HG03469 (cell line): Measurements from ENCODE around the gene NRBF2.
"Not testable (repeated sequence)": the region's sequence is repeated elsewhere in the genome, so short reads cannot be mapped to it uniquely, and the experiment has no call there.

Source experiments
- ATAC-seq: cut with Tn5 transposase; IDR thresholded peaks from one replicate; pipeline ENCODE4 v1.9.1; 2021; ENCODE audit warnings: mild to moderate bottlenecking, moderate library complexity, moderate number of reproducible peaks; ENCODE audit not compliant: unreplicated experiment

NRBF2 gene

DNA sequence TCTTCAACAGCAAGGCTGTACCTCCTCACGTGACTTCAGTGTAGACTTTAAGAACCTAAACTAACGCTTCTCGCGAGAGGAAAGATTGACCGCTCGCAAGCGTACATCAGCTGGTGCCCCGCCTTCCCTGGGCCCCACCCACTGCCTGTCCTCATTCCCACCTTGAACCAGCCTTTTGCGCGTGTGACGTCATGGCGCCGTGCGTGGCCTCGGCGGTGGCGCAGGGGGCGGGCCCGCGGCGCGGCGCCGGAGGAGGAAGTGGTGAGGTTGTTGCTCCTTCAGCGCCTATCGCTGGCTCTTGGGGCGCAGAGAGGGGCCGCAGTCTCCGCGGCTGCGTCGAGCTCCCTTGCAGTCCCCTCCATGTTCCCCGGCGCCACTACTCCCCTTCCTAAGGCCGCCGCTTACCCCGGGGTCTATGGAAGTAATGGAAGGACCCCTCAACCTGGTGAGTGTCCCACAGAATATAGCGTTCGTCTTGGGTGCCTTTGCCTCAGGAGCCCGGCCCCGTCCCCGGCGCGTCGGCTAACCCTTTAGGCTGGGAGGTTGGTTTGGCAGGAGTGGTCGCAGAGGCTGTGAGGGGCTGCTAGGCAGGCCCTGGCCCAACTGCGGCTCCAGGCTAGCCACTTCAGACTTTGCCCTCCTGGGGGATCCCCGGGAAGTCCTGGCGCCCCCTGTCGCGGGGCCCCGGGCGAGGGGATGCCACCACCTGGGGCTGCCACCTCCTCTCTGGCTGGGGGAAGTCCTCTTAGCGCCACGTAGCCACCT is at the start of gene NRBF2:
Gene NRBF2, plus strand, starts transcription at position 273 of the 765 bp plus-strand sequence. Its CDS starts 143 bp downstream, at position 416.
- ATAC-seq, result peak; percentile 95

DNA sequence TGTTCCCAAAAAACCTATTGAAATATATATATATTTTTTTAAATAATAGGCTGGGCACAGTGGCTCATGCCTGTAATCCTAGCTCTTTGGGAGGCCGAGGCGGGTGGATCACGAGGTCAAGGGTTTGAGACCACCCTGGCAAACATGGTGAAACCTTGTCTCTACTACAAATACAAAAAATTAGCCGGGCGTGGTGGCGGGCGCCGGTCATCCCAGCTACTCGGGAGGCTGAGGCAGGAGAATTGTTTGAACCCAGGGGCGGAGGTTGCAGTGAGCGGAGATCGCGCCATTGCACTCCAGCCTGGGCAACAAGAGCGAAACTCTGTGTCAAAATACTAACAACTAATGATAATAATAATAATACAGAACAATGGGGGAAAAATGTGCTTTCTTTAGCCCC is 49.7 kb upstream of the NRBF2 start:
- ATAC-seq, result not testable (repeated sequence)

DNA sequence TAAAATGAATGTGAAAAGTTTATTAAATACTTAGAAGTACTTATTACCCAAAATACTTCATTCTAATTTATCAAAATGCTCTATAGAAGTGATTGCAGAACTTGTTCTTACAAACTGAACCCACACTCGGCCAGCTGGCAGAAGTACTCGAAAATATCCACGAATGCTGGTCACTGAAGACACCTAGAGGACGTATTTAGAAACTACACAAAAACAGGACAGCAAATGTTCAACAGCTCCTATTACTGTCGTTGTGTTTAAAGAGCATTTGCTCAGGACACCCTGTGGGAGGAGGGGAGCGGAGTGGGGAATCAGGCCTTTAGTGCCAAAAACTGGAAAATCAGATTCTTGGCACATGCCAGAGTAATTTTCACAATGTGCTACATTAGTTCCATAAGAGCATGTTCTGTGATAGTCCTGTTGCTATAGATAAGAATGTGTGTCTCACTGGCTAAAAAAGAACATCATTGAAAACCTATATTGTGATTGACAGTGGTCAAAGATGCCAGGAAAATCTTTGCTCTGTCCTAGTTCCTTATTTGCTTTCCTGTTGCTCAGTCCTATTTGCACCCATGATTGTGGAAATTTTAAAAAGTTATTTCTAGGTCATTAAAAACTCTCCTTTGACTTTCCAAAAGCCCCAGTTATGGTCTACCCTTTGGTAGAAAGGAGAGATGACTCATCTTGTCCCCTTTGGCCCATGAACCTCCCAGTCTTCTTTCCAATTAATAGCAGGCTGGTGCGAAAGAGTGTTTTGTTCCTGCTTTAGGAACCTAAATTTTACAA is 49.0 kb upstream of the NRBF2 start:
- ATAC-seq, result peak; percentile 74

DNA sequence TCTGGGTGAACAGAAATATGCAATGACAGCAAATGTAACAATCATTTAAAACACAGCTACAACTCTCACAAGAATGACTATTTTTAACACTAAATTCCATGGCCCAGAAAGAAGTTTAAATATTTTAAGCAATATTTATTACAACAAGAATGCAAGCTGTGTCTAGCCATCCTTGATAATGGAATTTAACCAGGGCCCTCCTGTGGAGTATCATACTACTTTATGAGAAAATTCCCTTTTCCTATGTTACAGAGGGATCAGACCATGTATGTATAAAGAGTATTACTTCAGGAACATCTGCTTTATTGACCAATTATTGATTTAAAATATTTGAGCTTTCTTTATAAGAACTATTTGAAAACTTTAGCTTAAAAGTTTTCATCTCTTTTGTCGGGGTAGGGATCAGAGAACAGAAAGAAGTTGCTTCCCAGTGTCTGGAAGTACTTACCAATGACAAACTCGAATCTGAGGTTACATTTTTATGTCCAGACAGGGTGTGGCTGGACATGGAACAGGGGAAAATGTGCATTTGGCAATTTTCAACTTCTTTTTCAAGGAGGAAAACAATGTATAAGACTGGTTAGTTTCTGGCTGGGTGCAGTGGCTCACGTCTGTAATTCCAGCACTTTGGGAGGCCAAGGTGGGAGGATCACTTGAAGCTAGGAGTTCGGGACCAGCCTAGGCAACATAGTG is 48.3 kb upstream of the NRBF2 start:
- ATAC-seq, result no peak

DNA sequence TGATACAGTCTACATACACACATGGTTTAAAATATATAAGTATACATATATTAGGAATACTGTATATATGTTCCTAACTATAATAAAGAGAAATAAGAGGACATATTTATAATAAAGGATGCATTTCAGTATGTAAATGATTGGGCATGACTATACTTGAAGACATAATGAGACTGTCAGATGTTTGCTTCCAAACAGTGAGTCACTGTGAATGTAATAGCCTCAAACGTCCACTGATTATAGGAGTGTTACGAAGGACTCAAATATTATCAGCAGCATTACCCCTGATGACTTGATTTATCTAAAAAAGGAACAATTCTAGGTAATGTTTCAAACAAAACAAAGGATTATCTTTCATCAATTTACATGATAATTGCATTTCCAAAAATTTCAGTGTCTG is 39.9 kb upstream of the NRBF2 start:
- no peak for ATAC-seq

- no peak for ATAC-seq
These were observed 38.7 kb upstream of the NRBF2 start for GRCh38 chr10:63094405-63094804.

- ATAC-seq, result no peak
These were observed 38.2 kb upstream of the NRBF2 start for GRCh38 chr10:63094881-63095280.

DNA sequence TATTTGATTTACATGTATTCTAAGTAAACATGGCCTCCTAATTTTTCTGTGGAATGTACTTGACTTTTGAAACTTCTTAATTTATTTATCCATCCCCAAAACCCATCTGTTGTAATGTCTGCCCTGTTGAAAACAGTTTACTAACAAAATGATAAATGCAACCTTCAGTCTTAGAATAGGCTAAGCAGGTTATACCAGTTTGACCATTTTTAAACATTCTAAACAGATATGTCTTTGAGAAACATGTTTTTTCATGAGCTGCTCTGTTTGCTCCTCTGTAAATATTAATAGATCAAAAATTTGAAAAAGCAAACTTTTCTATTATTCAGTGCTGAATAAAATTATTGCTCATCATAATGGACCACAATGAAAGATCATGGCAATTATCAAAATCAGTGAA is 33.4 kb upstream of the NRBF2 start:
- no peak for ATAC-seq

GRCh38 chr10:63101091-63101490 is 32.0 kb upstream of the NRBF2 start:
- not testable (repeated sequence) for ATAC-seq

DNA sequence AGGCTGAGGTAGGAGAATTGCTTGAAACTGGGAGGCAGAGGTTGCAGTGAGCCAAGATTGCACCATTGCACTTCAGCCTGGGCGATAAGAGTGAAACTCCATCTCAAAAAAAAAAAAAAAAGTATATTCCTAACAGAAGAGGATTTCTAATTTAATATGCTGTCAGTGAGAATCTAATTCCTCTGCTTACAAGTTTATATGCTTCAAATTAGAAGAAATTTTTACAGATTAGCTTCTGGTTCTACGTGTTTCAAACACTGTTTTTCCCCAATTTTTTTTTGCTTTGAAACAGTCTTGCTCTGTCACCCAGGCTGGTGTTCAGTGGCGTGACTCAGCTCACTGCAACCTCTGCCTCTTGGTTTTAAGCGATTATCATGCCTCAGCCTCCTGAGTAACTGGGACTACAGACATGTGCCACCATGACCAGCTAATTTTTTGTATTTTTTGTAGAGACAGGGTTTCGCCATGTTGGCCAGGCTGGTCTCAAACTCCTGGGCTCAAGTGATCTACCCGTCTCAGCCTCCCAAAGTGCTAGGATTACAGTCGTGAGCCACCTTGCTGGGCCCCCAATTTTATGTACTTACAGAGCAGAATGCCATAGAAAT is 30.7 kb upstream of the NRBF2 start:
- not testable (repeated sequence) for ATAC-seq

DNA sequence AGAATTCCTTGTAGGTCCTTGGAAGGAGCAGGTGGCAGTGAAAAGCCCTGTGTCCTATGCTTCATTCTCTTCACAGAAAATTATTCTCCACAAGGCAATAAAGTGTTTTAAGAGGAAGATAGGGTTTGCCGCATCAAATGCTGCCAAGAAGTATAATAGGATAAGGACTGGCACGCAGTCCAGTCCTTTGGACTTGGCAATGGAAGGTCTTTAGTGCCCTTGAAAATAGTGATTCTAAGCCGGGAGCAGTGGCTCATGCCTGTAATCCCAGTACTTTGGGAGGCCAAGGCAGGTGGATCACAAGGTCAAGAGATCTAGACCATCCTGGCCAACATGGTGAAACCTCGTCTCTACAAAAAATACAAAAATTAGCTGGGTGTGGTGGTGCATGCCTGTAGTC is 29.9 kb upstream of the NRBF2 start:
- not testable (repeated sequence) for ATAC-seq

DNA sequence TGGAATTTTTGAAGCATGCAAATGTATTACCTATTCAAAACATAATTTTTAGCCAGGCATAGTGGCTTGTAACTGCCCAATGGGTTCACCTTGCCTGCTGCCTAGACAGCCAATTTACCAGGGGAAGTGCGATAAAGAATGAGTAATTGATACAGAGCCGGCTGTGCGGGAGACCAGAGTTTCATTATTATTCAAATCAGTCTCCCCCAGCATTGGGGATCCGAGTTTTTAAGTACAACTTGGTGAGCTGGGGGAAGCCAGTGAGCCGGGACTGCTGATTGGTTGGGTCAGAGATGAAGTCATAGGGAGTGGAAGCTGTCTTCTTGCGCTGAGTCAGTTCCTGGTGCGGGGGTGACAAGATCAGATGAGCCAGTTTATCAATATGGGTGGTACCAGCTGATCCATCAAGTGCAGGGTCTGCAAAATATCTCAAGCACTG is 29.1 kb upstream of the NRBF2 start:
- no peak for ATAC-seq

DNA sequence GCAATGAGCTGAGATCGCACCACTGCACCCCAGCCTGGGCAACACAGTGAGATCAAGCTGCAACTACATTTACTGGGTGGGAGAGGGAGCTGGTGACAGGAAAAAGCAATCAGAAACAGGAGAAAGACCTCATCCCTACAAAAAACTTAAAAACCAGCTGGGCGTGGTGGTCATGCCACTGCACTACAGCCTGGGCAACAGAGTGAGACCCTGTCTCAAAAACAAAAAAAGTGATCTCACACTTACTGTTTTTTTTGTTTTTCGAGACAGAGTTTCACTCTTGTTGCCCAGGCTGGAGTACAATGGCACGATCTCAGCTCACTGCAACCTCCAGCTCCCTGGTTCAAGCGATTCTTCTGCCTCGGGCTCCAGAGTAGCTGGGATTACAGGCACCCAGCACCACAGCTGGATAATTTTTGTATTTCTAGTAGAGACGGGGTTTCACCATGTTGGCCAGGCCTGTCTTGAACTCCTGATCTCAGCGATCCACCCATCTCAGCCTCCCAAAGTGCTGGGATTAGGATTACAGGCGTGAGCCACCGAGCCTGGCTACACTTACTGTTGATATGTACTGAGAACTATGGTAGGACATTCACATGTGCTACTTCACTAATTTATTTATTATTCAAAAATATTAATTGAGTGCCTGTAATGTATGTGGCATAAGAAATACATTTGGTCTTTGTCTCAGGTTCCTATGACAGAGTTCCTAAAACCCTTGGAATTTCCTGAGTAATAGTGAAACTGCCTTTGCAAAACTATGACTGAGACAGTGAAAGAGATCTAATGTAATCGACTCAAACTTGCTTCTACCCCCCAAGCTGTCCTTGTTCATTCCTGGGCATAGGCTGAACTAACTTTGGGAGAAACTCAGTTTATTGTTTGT is 27.7 kb upstream of the NRBF2 start:
- ATAC-seq, result no peak

DNA sequence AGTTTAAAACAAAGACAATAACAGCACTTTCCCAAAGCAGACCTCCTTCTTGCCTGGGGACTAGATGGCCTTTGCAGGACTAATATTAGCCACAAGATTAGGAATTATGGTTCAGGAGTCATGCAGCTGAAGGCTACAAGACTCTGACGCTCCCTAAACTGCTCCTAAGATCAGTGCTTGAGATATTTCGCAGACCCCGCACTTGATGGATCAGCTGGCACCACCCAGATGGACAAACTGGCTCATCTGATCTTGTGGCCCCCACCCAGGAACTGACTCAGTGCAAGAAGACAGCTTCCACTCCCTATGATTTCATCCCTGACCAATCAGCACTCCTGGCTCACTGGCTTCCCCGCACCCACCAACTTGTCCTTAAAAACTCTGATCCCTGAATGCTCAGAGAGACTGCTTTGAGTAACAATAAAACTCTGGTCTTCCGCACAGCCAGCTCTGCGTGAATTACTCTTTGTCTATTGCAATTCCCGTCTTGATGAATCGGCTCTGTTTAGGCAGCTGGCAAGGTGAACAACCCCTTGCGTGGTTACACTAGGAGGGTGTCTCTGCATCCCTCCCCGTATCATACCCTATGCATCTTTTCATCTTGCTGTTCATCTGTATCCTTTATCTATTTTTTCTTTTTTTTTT is 26.9 kb upstream of the NRBF2 start:
- no peak for ATAC-seq

DNA sequence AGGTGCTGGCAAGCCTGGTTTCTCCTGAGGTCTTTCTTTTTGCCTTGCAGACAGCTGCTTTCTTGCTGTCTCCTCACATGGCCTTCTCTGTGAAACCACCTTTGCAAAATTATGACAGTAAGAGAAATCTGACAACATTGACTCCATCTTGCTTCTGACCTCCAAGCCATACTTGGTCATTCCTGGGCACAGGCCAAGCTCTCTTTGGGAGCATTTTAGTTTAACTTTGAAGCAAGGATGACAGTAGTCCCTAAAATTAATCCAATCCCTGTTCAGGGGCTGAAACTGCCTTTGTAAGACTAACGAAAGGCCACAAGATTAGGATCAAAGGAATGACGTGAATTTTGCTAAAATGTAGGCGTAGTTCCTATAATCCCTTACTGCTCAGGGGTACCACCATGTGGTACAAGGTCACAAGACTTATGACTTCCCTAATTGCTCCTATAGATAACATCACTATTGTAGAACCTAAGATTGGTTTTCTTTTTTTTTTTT is 25.1 kb upstream of the NRBF2 start:
- no peak for ATAC-seq

- no peak for ATAC-seq
These were observed 22.2 kb upstream of the NRBF2 start for GRCh38 chr10:63110940-63111339.

DNA sequence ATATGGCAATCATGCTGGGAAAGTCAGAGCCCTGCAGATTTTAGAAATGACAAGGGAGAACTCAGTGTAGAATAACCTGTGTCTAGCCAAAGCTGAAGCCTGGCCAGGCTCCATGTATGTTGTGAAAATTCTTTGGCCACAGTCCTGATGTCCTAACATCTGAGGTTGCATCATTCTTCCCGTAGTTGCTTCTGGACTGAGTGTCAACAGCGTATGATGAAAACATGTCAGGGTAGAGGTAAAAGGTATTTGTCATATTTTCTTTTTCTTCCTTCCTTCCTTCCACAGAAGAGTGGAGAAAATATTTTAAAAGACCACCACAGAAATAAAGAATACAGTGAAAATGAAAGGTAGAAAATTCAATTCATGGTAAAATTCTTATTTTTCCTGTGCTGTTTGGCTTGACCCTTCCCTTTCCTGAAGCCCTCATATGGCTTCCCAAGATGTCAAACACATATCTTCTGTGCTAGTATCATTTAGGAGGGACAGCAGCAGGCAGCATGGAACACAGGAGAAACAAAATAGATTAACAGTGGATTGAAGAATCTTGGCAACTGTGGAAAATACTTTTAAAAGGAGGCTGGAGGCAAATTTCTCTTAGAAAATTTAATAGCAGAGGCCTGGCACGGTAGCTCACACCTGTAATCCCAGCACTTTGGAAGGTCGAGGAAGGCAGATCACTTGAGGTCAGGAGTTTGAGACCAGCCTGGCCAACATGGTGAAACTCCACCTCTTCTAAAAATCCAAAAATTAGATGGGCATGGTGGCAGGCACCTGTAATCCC is 18.9 kb upstream of the NRBF2 start:
- ATAC-seq, result no peak

GRCh38 chr10:63115732-63116383 is 17.3 kb upstream of the NRBF2 start:
- ATAC-seq, result no peak
